ENCODE data around the gene VWC2L.

DNA sequence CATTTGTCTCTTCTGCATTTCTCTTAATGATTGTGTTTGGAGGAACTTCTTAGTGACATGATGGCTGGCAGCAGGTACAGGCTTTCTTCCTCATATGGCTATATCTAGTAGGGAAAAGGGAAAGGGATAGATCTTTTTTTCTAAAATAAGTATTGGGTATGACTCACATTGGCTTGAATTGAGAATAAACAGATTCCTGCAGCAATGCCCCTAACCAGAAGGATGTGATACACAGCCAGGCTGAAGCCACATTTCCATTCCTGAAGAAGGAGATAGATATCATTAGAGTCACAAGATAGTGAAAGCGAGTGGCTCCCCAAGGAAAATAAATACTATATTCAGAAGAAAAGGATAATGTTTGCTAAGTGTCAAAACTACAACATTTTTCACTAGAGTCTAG is 61.1 kb downstream of the VWC2L start:
- TF ChIP-seq POLR2A (IDR thresholded peaks at IDR 0.05): no peak
- TF ChIP-seq, protein P1, sequence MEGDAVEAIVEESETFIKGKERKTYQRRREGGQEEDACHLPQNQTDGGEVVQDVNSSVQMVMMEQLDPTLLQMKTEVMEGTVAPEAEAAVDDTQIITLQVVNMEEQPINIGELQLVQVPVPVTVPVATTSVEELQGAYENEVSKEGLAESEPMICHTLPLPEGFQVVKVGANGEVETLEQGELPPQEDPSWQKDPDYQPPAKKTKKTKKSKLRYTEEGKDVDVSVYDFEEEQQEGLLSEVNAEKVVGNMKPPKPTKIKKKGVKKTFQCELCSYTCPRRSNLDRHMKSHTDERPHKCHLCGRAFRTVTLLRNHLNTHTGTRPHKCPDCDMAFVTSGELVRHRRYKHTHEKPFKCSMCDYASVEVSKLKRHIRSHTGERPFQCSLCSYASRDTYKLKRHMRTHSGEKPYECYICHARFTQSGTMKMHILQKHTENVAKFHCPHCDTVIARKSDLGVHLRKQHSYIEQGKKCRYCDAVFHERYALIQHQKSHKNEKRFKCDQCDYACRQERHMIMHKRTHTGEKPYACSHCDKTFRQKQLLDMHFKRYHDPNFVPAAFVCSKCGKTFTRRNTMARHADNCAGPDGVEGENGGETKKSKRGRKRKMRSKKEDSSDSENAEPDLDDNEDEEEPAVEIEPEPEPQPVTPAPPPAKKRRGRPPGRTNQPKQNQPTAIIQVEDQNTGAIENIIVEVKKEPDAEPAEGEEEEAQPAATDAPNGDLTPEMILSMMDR (IDR thresholded peaks at IDR 0.05 in 4 of 5, conservative IDR thresholded peaks at IDR 0.05 in 1 of 5): no peak
